ENCODE results near the gene FBLN1.

GRCh38 chr22:45527456-45527855 lies 24.8 kb downstream of the FBLN1 start:
- TF ChIP-seq, protein P1, sequence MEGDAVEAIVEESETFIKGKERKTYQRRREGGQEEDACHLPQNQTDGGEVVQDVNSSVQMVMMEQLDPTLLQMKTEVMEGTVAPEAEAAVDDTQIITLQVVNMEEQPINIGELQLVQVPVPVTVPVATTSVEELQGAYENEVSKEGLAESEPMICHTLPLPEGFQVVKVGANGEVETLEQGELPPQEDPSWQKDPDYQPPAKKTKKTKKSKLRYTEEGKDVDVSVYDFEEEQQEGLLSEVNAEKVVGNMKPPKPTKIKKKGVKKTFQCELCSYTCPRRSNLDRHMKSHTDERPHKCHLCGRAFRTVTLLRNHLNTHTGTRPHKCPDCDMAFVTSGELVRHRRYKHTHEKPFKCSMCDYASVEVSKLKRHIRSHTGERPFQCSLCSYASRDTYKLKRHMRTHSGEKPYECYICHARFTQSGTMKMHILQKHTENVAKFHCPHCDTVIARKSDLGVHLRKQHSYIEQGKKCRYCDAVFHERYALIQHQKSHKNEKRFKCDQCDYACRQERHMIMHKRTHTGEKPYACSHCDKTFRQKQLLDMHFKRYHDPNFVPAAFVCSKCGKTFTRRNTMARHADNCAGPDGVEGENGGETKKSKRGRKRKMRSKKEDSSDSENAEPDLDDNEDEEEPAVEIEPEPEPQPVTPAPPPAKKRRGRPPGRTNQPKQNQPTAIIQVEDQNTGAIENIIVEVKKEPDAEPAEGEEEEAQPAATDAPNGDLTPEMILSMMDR (IDR thresholded peaks at IDR 0.05; ENCODE audit: control extremely low read depth in 1 of 3, insufficient read depth in 1 of 3, low read depth in 1 of 3, low read length in 3 of 3) = no peak
- TF ChIP-seq BRCA1 (IDR thresholded peaks at IDR 0.05; ENCODE audit: low read depth, low read length) = no peak
- TF ChIP-seq POLR2A (IDR thresholded peaks at IDR 0.05; ENCODE audit: control extremely low read depth in 1 of 2, low read depth in 2 of 2, low read length in 2 of 2) = no peak
- TF ChIP-seq JUN (IDR thresholded peaks at IDR 0.05; ENCODE audit: low read depth, low read length) = no peak
- TF ChIP-seq PHF8 (conservative IDR thresholded peaks at IDR 0.05; ENCODE audit: low read depth, low read length) = no peak
- no peak for TF ChIP-seq TBP (IDR thresholded peaks at IDR 0.05; ENCODE audit: low read depth, low read length)
- TF ChIP-seq EZH2 (IDR thresholded peaks at IDR 0.05; ENCODE audit: low read depth, low read length, severe bottlenecking) = no peak
- TF ChIP-seq EGR1 (IDR thresholded peaks at IDR 0.05; ENCODE audit: borderline replicate concordance, low read depth, low read length) = no peak
- TF ChIP-seq JUND (IDR thresholded peaks at IDR 0.05; ENCODE audit: low read length) = no peak
- TF ChIP-seq TEAD4 (IDR thresholded peaks at IDR 0.05; ENCODE audit: low read depth, low read length) = no peak
- no peak for TF ChIP-seq MAFK (IDR thresholded peaks at IDR 0.05; ENCODE audit: low read depth, low read length)
- TF ChIP-seq, protein P2, sequence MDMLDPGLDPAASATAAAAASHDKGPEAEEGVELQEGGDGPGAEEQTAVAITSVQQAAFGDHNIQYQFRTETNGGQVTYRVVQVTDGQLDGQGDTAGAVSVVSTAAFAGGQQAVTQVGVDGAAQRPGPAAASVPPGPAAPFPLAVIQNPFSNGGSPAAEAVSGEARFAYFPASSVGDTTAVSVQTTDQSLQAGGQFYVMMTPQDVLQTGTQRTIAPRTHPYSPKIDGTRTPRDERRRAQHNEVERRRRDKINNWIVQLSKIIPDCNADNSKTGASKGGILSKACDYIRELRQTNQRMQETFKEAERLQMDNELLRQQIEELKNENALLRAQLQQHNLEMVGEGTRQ (IDR thresholded peaks at IDR 0.05; ENCODE audit: low read length) = no peak

All from H1 (cell line).